H9 (cell line): ENCODE measurements around the gene DLG2. TPM values are rescaled to one million over a fixed set of nuclear protein-coding genes. Genes with fewer than 3 reads are reported as not detected.

Experiments
- DNase-seq: peaks from one replicate; pipeline ENCODE4 v3.0.0-alpha.2; 2017
- H2AFZ ChIP-seq: one replicate; pipeline ENCODE4 v1.6.1; 2013; ENCODE audit warnings: mild to moderate bottlenecking, low read length, control low read depth, moderate library complexity
- H2AK5ac ChIP-seq: 2 replicates; pipeline ENCODE4 v1.6.1; 2013; ENCODE audit warnings: low read length, control low read depth, mixed read lengths; ENCODE audit not compliant: insufficient read length
- H2BK120ac ChIP-seq: one replicate; pipeline ENCODE4 v1.6.1; 2013; ENCODE audit warnings: low read depth, mild to moderate bottlenecking, low read length, control low read depth, inconsistent platforms; ENCODE audit not compliant: poor library complexity, severe bottlenecking
- H2BK12ac ChIP-seq: 2 replicates; pipeline ENCODE4 v1.6.1; 2013; ENCODE audit warnings: low read length, control low read depth, mixed read lengths, low read depth; ENCODE audit not compliant: insufficient read length
- H2BK15ac ChIP-seq: 2 replicates; pipeline ENCODE4 v1.6.1; 2013; ENCODE audit warnings: low read depth, low read length, control low read depth
- H2BK20ac ChIP-seq: one replicate; pipeline ENCODE4 v1.6.1; 2013; ENCODE audit warnings: low read depth, mild to moderate bottlenecking, low read length, control low read depth, inconsistent platforms; ENCODE audit not compliant: poor library complexity, severe bottlenecking
- H2BK5ac ChIP-seq: 2 replicates; pipeline ENCODE4 v1.6.1; 2013; ENCODE audit warnings: low read length, control low read depth, mixed read lengths; ENCODE audit not compliant: insufficient read length
- H3K14ac ChIP-seq: 2 replicates; pipeline ENCODE4 v1.6.1; 2013; ENCODE audit warnings: low read length, control low read depth; ENCODE audit not compliant: insufficient read depth
- H3K18ac ChIP-seq: 2 replicates; pipeline ENCODE4 v1.6.1; 2013; ENCODE audit warnings: low read depth, mild to moderate bottlenecking, mixed read lengths, low read length, control low read depth; ENCODE audit not compliant: insufficient read length
- H3K23ac ChIP-seq: 2 replicates; pipeline ENCODE4 v1.6.1; 2013; ENCODE audit warnings: low read length, control low read depth, mixed read lengths, low read depth; ENCODE audit not compliant: insufficient read length
- H3K23me2 ChIP-seq: 2 replicates; pipeline ENCODE4 v1.6.1; 2013; ENCODE audit warnings: low read depth, mild to moderate bottlenecking, mixed read lengths, low read length, control low read depth; ENCODE audit not compliant: insufficient read length, poor library complexity, severe bottlenecking
- H3K27ac ChIP-seq: 2 replicates; pipeline ENCODE4 v1.5.1; 2013; ENCODE audit warnings: low read length, control low read depth, mixed read lengths, low read depth; ENCODE audit not compliant: insufficient read length
- H3K27me3 ChIP-seq: 2 replicates; pipeline ENCODE4 v1.6.1; 2013; ENCODE audit warnings: low read length, control low read depth, inconsistent platforms; ENCODE audit not compliant: insufficient read depth
- H3K4ac ChIP-seq: 2 replicates; pipeline ENCODE4 v1.6.1; 2013; ENCODE audit warnings: low read depth, mild to moderate bottlenecking, control low read depth, inconsistent platforms, low read length, moderate library complexity
- H3K4me1 ChIP-seq: 2 replicates; pipeline ENCODE4 v1.6.1; 2013; ENCODE audit warnings: low read length, control low read depth, inconsistent platforms; ENCODE audit not compliant: insufficient read depth
- H3K4me2 ChIP-seq: 2 replicates; pipeline ENCODE4 v1.6.1; 2013; ENCODE audit warnings: low read length, control low read depth, mixed read lengths; ENCODE audit not compliant: insufficient read length, insufficient read depth
- H3K56ac ChIP-seq: 2 replicates; pipeline ENCODE4 v1.6.1; 2013; ENCODE audit warnings: low read depth, mild to moderate bottlenecking, mixed read lengths, low read length, control low read depth; ENCODE audit not compliant: insufficient read length
- H3K79me1 ChIP-seq: 2 replicates; pipeline ENCODE4 v1.6.1; 2013; ENCODE audit warnings: low read depth, mild to moderate bottlenecking, moderate library complexity, low read length, control low read depth, inconsistent platforms; ENCODE audit not compliant: insufficient read depth, poor library complexity, severe bottlenecking
- H3K79me2 ChIP-seq: 2 replicates; pipeline ENCODE4 v1.6.1; 2013; ENCODE audit warnings: low read length, control low read depth, inconsistent platforms; ENCODE audit not compliant: insufficient read depth
- H3K9ac ChIP-seq: 2 replicates; pipeline ENCODE4 v1.6.1; 2013; ENCODE audit warnings: low read length, control low read depth, mixed read lengths; ENCODE audit not compliant: insufficient read length; ENCODE audit errors: extremely low read depth
- H3K9me3 ChIP-seq: one replicate; pipeline ENCODE4 v1.6.1; 2013; ENCODE audit warnings: low read depth, low read length, inconsistent platforms; ENCODE audit not compliant: control insufficient read depth
- H3T11ph ChIP-seq: one replicate; pipeline ENCODE4 v1.6.1; 2013; ENCODE audit warnings: mild to moderate bottlenecking, low read length, control low read depth, inconsistent platforms
- H4K20me1 ChIP-seq: one replicate; pipeline ENCODE4 v1.6.1; 2013; ENCODE audit not compliant: control insufficient read depth, insufficient read length, insufficient read depth
- H4K5ac ChIP-seq: 2 replicates; pipeline ENCODE4 v1.6.1; 2013; ENCODE audit warnings: low read depth, mild to moderate bottlenecking, mixed read lengths, low read length, control low read depth; ENCODE audit not compliant: insufficient read length
- H4K8ac ChIP-seq: replicated peaks from 2 replicates; pipeline ENCODE4 v1.6.1; 2013; ENCODE audit warnings: low read length, control low read depth, mixed read lengths, low read depth; ENCODE audit not compliant: insufficient read length
- H4K91ac ChIP-seq: 2 replicates; pipeline ENCODE4 v1.6.1; 2013; ENCODE audit warnings: low read depth, mild to moderate bottlenecking, moderate library complexity, mixed read lengths, low read length, control low read depth; ENCODE audit not compliant: insufficient read length
- H3K27ac Mint-ChIP-seq, 3 experiments: 2 replicates in 2 of 3; 3 replicates in 1 of 3; pipeline ENCODE4 v1.8.0; 2020 to 2021; ENCODE audit warnings: mixed read lengths in 3 of 3, mild to moderate bottlenecking in 1 of 3, moderate library complexity in 1 of 3
- H3K27me3 Mint-ChIP-seq: 2 replicates; pipeline ENCODE4 v1.8.0; 2021; ENCODE audit warnings: low read depth, mild to moderate bottlenecking, moderate library complexity, mixed read lengths
- H3K36me3 Mint-ChIP-seq, 3 experiments: 2 replicates in 2 of 3; 3 replicates in 1 of 3; pipeline ENCODE4 v1.8.0; 2020 to 2021; ENCODE audit warnings: low read depth in 3 of 3, mixed read lengths in 3 of 3; ENCODE audit not compliant: insufficient read depth in 1 of 3
- H3K4me1 Mint-ChIP-seq, 2 experiments: 2 replicates each; pipeline ENCODE4 v1.8.0; 2020; ENCODE audit warnings: mixed read lengths in 2 of 2
- H3K4me3 Mint-ChIP-seq, 2 experiments: 2 replicates in 1 of 2; 3 replicates in 1 of 2; pipeline ENCODE4 v1.8.0; 2020 to 2021; ENCODE audit warnings: mild to moderate bottlenecking in 2 of 2, mixed read lengths in 2 of 2, moderate library complexity in 1 of 2
- H3K9me3 Mint-ChIP-seq, 2 experiments: 2 replicates in 1 of 2; 3 replicates in 1 of 2; pipeline ENCODE4 v1.8.0; 2020; ENCODE audit warnings: mild to moderate bottlenecking in 2 of 2, mixed read lengths in 2 of 2, moderate library complexity in 1 of 2
- CTCF ChIP-seq: fragments of 200-600 bp; sonication (generic); conservative IDR thresholded peaks from 3 replicates; pipeline ENCODE4 v1.8.0; 2021; ENCODE audit warnings: antibody characterized with exemption, mild to moderate bottlenecking
- total RNA-seq: library from RNA; stranded (reverse); gene quantifications from 2 replicates; pipeline ENCODE4 v1.2.1, GENCODE V29; 2021

DLG2 gene
- total RNA-seq, 1 experiment from 2014 or later: 8.0 TPM

- H4K8ac ChIP-seq: no peak overlapping the region
- no peaks in the 10 kb centered on the region for H3K9me3 Mint-ChIP-seq
- H2BK12ac ChIP-seq: no peak overlapping the region
- H3K27me3 Mint-ChIP-seq: no peaks in the 10 kb centered on the region
- H2BK120ac ChIP-seq: no peak overlapping the region
- H2BK5ac ChIP-seq: no peak overlapping the region
- 0 out of 7 replicates have a peak, but pooled peaks cover 0 to 2% (median 0%) of the 10 kb centered on the region in 3 experiments for H3K36me3 Mint-ChIP-seq
- TF ChIP-seq CTCF: no peak
- no peak overlapping the region for H2AK5ac ChIP-seq
- no peak overlapping the region for H3K4me3 Mint-ChIP-seq
- no peaks in the 10 kb centered on the region for H4K20me1 ChIP-seq
- DNase-seq: no peak
- H3K18ac ChIP-seq: no peak overlapping the region
- no peak overlapping the region for H3K4ac ChIP-seq
- H3K23ac ChIP-seq: no peak overlapping the region
- no peak overlapping the region for H3K4me2 ChIP-seq
- H3K4me1 ChIP-seq: no peaks in the 10 kb centered on the region
- H2BK15ac ChIP-seq: no peak overlapping the region
- H3K27ac ChIP-seq: no peak overlapping the region
- no peaks in the 10 kb centered on the region for H3K27me3 ChIP-seq
- H2BK20ac ChIP-seq: no peak overlapping the region
- no peak overlapping the region for H3K56ac ChIP-seq
- no peak overlapping the region for H3K9ac ChIP-seq
- H3T11ph ChIP-seq: no peak overlapping the region
- H3K79me2 ChIP-seq: no peaks in the 10 kb centered on the region
- H3K23me2 ChIP-seq: no peaks in the 10 kb centered on the region
- H3K27ac Mint-ChIP-seq: no peak overlapping the region
- no peaks in the 10 kb centered on the region for H3K4me1 Mint-ChIP-seq
- no peaks in the 10 kb centered on the region for H3K79me1 ChIP-seq
- H3K9me3 ChIP-seq: no peaks in the 10 kb centered on the region
- H4K91ac ChIP-seq: no peak overlapping the region
- H4K5ac ChIP-seq: no peak overlapping the region
- H2AFZ ChIP-seq: no peak overlapping the region
- H3K14ac ChIP-seq: no peak overlapping the region
Observed at GRCh38 chr11:85249482-85249881, 377.7 kb downstream of the DLG2 start.
